ENCODE results near the gene CNBP.
"Not testable (repeated sequence)": the region's sequence is repeated elsewhere in the genome, so short reads cannot be mapped to it uniquely, and the experiment has no call there.

The CNBP gene

GRCh38 chr3:129183569-129184395, at the start of gene CNBP:
TSS of gene CNBP (minus strand) at chr3:129183896. CDS start at chr3:129171757, 12,139 bp downstream.
- DNase-seq (ENCODE audit: low read depth, low spot score): peak; percentile 72

GRCh38 chr3:129231331-129232119, 47.8 kb upstream of the CNBP start:
- no peak for DNase-seq (ENCODE audit: low read depth, low spot score)

- no peak for DNase-seq (ENCODE audit: low read depth, low spot score)
Measured at GRCh38 chr3:129230311-129231019, 46.8 kb upstream of the CNBP start.

GRCh38 chr3:129228891-129229585, 45.3 kb upstream of the CNBP start:
- DNase-seq (ENCODE audit: low read depth, low spot score): no peak

GRCh38 chr3:129226374-129226773, 42.7 kb upstream of the CNBP start:
- DNase-seq (ENCODE audit: low read depth, low spot score): peak; percentile 88

GRCh38 chr3:129224984-129225393, 41.3 kb upstream of the CNBP start:
- DNase-seq (ENCODE audit: low read depth, low spot score): no peak

- not testable (repeated sequence) for DNase-seq (ENCODE audit: low read depth, low spot score)
Measured at GRCh38 chr3:129224387-129224786, 40.7 kb upstream of the CNBP start.

GRCh38 chr3:129218742-129219141, 35.0 kb upstream of the CNBP start:
- no peak for DNase-seq (ENCODE audit: low read depth, low spot score)

GRCh38 chr3:129213238-129213637, 29.5 kb upstream of the CNBP start:
- no peak for DNase-seq (ENCODE audit: low read depth, low spot score)

- DNase-seq (ENCODE audit: low read depth, low spot score): peak; percentile 78
Measured at GRCh38 chr3:129211772-129212171, 28.1 kb upstream of the CNBP start.

GRCh38 chr3:129211345-129211744, 27.6 kb upstream of the CNBP start:
- DNase-seq (ENCODE audit: low read depth, low spot score): no peak

GRCh38 chr3:129207479-129207878, 23.8 kb upstream of the CNBP start:
- DNase-seq (ENCODE audit: low read depth, low spot score): no peak

GRCh38 chr3:129205109-129205832, 21.6 kb upstream of the CNBP start:
- DNase-seq (ENCODE audit: low read depth, low spot score): no peak

GRCh38 chr3:129204473-129204872, 20.8 kb upstream of the CNBP start:
- no peak for DNase-seq (ENCODE audit: low read depth, low spot score)

GRCh38 chr3:129199366-129199765, 15.7 kb upstream of the CNBP start:
- DNase-seq (ENCODE audit: low read depth, low spot score): no peak

GRCh38 chr3:129197321-129197720, 13.6 kb upstream of the CNBP start:
- DNase-seq (ENCODE audit: low read depth, low spot score): no peak

- no peak for DNase-seq (ENCODE audit: low read depth, low spot score)
Measured at GRCh38 chr3:129196601-129197000, 12.9 kb upstream of the CNBP start.

- peak; percentile 62 for DNase-seq (ENCODE audit: low read depth, low spot score)
Measured at GRCh38 chr3:129195731-129196256, 12.1 kb upstream of the CNBP start.

GRCh38 chr3:129189793-129190192, 6.1 kb upstream of the CNBP start:
- DNase-seq (ENCODE audit: low read depth, low spot score): not testable (repeated sequence)

GRCh38 chr3:129187857-129188256, 4.2 kb upstream of the CNBP start:
- DNase-seq (ENCODE audit: low read depth, low spot score): no peak

GRCh38 chr3:129185783-129186182, 2.1 kb upstream of the CNBP start:
- no peak for DNase-seq (ENCODE audit: low read depth, low spot score)

Measured in smooth muscle cell of the brain vasculature (primary cell).